ENCODE results near the gene SIRT5. TPM values are rescaled to one million over a fixed set of nuclear protein-coding genes. Genes with fewer than 3 reads are reported as not detected.

The SIRT5 gene
- polyA plus RNA-seq, 3 donors, result 3.3 to 5.0 (median 3.4) TPM

- H3K4me1 Mint-ChIP-seq, result peaks cover 24% of the 10 kb centered on the region
- no peaks in the 10 kb centered on the region for H4K20me1 ChIP-seq (ENCODE audit: insufficient read depth, low read length)
- H3K27me3 ChIP-seq (ENCODE audit: control insufficient read depth in 2 of 2, insufficient read depth in 2 of 2, low read length in 2 of 2), result no peaks in the 10 kb centered on the region
- H3K4me3 Mint-ChIP-seq, result peak overlapping the region in 1 of 2 donors; percentile 2
- H3K9me3 ChIP-seq (replicated peaks in 1 of 2; ENCODE audit: control insufficient read depth in 1 of 2, insufficient read depth in 1 of 2, low read length in 2 of 2), result no peaks in the 10 kb centered on the region
- peak; percentile 32 to 49 (median 37) for DNase-seq
- WGBS (ENCODE audit: insufficient coverage), result 14% methylated on average over 5 of the region's 9 CpGs
- H3K9me3 Mint-ChIP-seq, result peaks cover 0 to 3% (median 0%) of the 10 kb centered on the region in 7 donors
- H3K27ac Mint-ChIP-seq, result peak overlapping the region in 4 of 7 donors; percentile 2 to 27 (median 9)
- H3K36me3 ChIP-seq (replicated peaks in 1 of 2; ENCODE audit: control insufficient read depth in 1 of 2, insufficient read depth in 2 of 2, low read length in 2 of 2), result peaks cover 3 to 14% of the 10 kb centered on the region in 2 donors
- intact Hi-C loops (cut with micrococcal nuclease), result no loop called here
- peaks cover 0 to 2% (median 0%) of the 10 kb centered on the region in 3 donors for H3K27me3 Mint-ChIP-seq (ENCODE audit: low read depth in 3 of 3)
- TF ChIP-seq CTCF (IDR thresholded peaks at IDR 0.05), result no peak
- H3K9ac ChIP-seq (ENCODE audit: insufficient read depth, low read length, poor library complexity, severe bottlenecking), result no peak overlapping the region
- peak overlapping the region; percentile 2 for H2AFZ ChIP-seq (ENCODE audit: insufficient read depth, low read depth, low read length, poor library complexity, severe bottlenecking)
- H3K79me2 ChIP-seq (ENCODE audit: insufficient read depth, low read length), result no peaks in the 10 kb centered on the region
- H3K4me2 ChIP-seq (replicated peaks; ENCODE audit: extremely low read depth, low read length, poor library complexity, severe bottlenecking), result no peak overlapping the region
- no peak overlapping the region for H3K4me3 ChIP-seq (replicated peaks in 1 of 3; ENCODE audit: low read depth in 2 of 3, low read length in 3 of 3)
- peaks cover 21 to 23% of the 10 kb centered on the region in 2 donors for H3K36me3 Mint-ChIP-seq
- peaks cover 15 to 26% of the 10 kb centered on the region in 2 donors for H3K4me1 ChIP-seq (ENCODE audit: control insufficient read depth in 1 of 2, insufficient read depth in 2 of 2, low read length in 2 of 2)
- no peak overlapping the region for H3K27ac ChIP-seq (ENCODE audit: low read depth in 1 of 2, low read length in 2 of 2)
Measured at GRCh38 chr6:13581700-13582229, 7.4 kb downstream of the SIRT5 start.

- H3K27ac Mint-ChIP-seq, result peak overlapping the region in 1 of 7 donors; percentile 7
- Histone ChIP-seq H2AFZ (ENCODE audit: insufficient read depth, low read depth, low read length, poor library complexity, severe bottlenecking) (no peak overlapping the region), H3K27ac (ENCODE audit: low read depth in 1 of 2, low read length in 2 of 2) (no peak overlapping the region), H4K20me1 (ENCODE audit: insufficient read depth, low read length) (no peaks in the 10 kb centered on the region), H3K79me2 (ENCODE audit: insufficient read depth, low read length) (no peaks in the 10 kb centered on the region), H3K27me3 (ENCODE audit: control insufficient read depth in 2 of 2, insufficient read depth in 2 of 2, low read length in 2 of 2) (no peaks in the 10 kb centered on the region), H3K9me3 (replicated peaks in 1 of 2; ENCODE audit: control insufficient read depth in 1 of 2, insufficient read depth in 1 of 2, low read length in 2 of 2) (no peaks in the 10 kb centered on the region), H3K4me3 (replicated peaks in 1 of 3; ENCODE audit: low read depth in 2 of 3, low read length in 3 of 3) (no peak overlapping the region), H3K4me2 (replicated peaks; ENCODE audit: extremely low read depth, low read length, poor library complexity, severe bottlenecking) (no peak overlapping the region), H3K9ac (ENCODE audit: insufficient read depth, low read length, poor library complexity, severe bottlenecking) (no peak overlapping the region), H3K36me3 (replicated peaks in 1 of 2; ENCODE audit: control insufficient read depth in 1 of 2, insufficient read depth in 2 of 2, low read length in 2 of 2) (peaks cover 15 to 39% of the 10 kb centered on the region in 2 donors), H3K4me1 (ENCODE audit: control insufficient read depth in 1 of 2, insufficient read depth in 2 of 2, low read length in 2 of 2) (peaks cover 2% of the 10 kb centered on the region in 2 donors)
- no peak for DNase-seq
- H3K27me3 Mint-ChIP-seq (ENCODE audit: low read depth in 3 of 3), result peaks cover 0 to 2% (median 1%) of the 10 kb centered on the region in 3 donors
- no peak overlapping the region for H3K4me3 Mint-ChIP-seq
- WGBS (ENCODE audit: insufficient coverage), result 98% methylated on average over 5 of the region's 7 CpGs
- peaks cover 43 to 45% of the 10 kb centered on the region in 2 donors for H3K36me3 Mint-ChIP-seq
- H3K4me1 Mint-ChIP-seq, result peaks cover 2% of the 10 kb centered on the region
- intact Hi-C loops (cut with micrococcal nuclease), result no loop called here
- no peak for TF ChIP-seq CTCF (IDR thresholded peaks at IDR 0.05)
- no peaks in the 10 kb centered on the region for H3K9me3 Mint-ChIP-seq
Measured at GRCh38 chr6:13586603-13587542, 12.5 kb downstream of the SIRT5 start.
